IMR-90 (cell line): ENCODE data around the gene OPRM1. TPM values are rescaled to one million over a fixed set of nuclear protein-coding genes. Genes with fewer than 3 reads are reported as not detected.

Source experiments
- ATAC-seq: fragments of 200-7000 bp; cut with Tn5 transposase; 2 replicates; pipeline ENCODE4 v1.9.1; 2020; ENCODE audit warnings: low read depth, mild to moderate bottlenecking, moderate library complexity
- BruUV-seq: library from RNA; stranded (reverse); fragments of 400-500 nt; replicated peaks from 2 replicates; lab custom pipeline; 2021; lab: Mats Ljungman, UMichigan
- CTCF ChIA-PET: fragments of 300-600 bp; formaldehyde crosslinking; extraction: SDS; loops from one replicate; lab custom pipeline; 2021; ENCODE audit warnings: antibody characterized with exemption; lab: Yijun Ruan, JAX
- POLR2A ChIA-PET: fragments of 300-600 bp; sonication (Branson Sonifier 250); formaldehyde crosslinking; loops from one replicate; lab custom pipeline; 2022; ENCODE audit warnings: antibody characterized with exemption; ENCODE audit not compliant: unreplicated experiment; lab: Charles Lee
- DNase-seq: peaks from one replicate; pipeline ENCODE4 v3.0.0; 2013
- H2AFZ ChIP-seq: replicated peaks from 2 replicates; pipeline ENCODE3; 2013; ENCODE audit warnings: low read length, mild to moderate bottlenecking; ENCODE audit not compliant: poor library complexity
- H2AK5ac ChIP-seq: 2 replicates; pipeline ENCODE4 v1.6.1; 2013; ENCODE audit warnings: low read depth, low read length, inconsistent platforms
- H2AK9ac ChIP-seq: replicated peaks from 2 replicates; pipeline ENCODE3; 2013; ENCODE audit warnings: mild to moderate bottlenecking, low read depth, low read length, moderate library complexity; ENCODE audit not compliant: poor library complexity
- H2BK120ac ChIP-seq: 2 replicates; pipeline ENCODE4 v1.6.1; 2013; ENCODE audit warnings: low read depth, low read length, inconsistent platforms
- H2BK15ac ChIP-seq: 3 replicates; pipeline ENCODE4 v1.6.1; 2013; ENCODE audit warnings: low read depth, low read length, inconsistent platforms
- H2BK20ac ChIP-seq: 2 replicates; pipeline ENCODE4 v1.6.1; 2013; ENCODE audit warnings: low read depth, mild to moderate bottlenecking, inconsistent platforms, low read length, moderate library complexity
- H2BK5ac ChIP-seq: 2 replicates; pipeline ENCODE4 v1.6.1; 2013; ENCODE audit warnings: mild to moderate bottlenecking, low read depth, low read length, inconsistent platforms; ENCODE audit not compliant: poor library complexity, severe bottlenecking
- H3K14ac ChIP-seq: replicated peaks from 2 replicates; pipeline ENCODE4 v1.6.1; 2013; ENCODE audit warnings: low read depth, low read length, inconsistent platforms
- H3K18ac ChIP-seq: 2 replicates; pipeline ENCODE4 v1.6.1; 2013; ENCODE audit warnings: low read depth, low read length, control low read depth
- H3K23ac ChIP-seq: 2 replicates; pipeline ENCODE4 v1.6.1; 2013; ENCODE audit warnings: low read depth, low read length, inconsistent platforms
- H3K27ac ChIP-seq: 2 replicates; pipeline ENCODE4 v1.5.1; 2013; ENCODE audit warnings: mild to moderate bottlenecking, control low read depth, low read length; ENCODE audit not compliant: insufficient read depth
- H3K27me3 ChIP-seq: 2 replicates; pipeline ENCODE4 v1.6.1; 2013; ENCODE audit warnings: low read length; ENCODE audit not compliant: control insufficient read depth, insufficient read depth
- H3K36me3 ChIP-seq: 2 replicates; pipeline ENCODE4 v1.6.1; 2013; ENCODE audit warnings: low read length, mixed read lengths; ENCODE audit not compliant: control insufficient read depth, insufficient read depth
- H3K4ac ChIP-seq: 2 replicates; pipeline ENCODE4 v1.6.1; 2013; ENCODE audit warnings: low read depth, low read length, inconsistent platforms
- H3K4me1 ChIP-seq: 2 replicates; pipeline ENCODE4 v1.6.1; 2013; ENCODE audit warnings: low read length, mixed read lengths; ENCODE audit not compliant: control insufficient read depth, insufficient read depth
- H3K4me2 ChIP-seq: 2 replicates; pipeline ENCODE4 v1.6.1; 2013; ENCODE audit warnings: low read depth, mild to moderate bottlenecking, control low read depth, low read length, moderate library complexity
- H3K4me3 ChIP-seq: 2 replicates; pipeline ENCODE4 v1.5.1; 2013; ENCODE audit warnings: low read depth, mild to moderate bottlenecking, control low read depth, low read length, moderate library complexity; ENCODE audit not compliant: insufficient read depth
- H3K56ac ChIP-seq: 2 replicates; pipeline ENCODE4 v1.6.1; 2013; ENCODE audit warnings: low read length, inconsistent platforms; ENCODE audit not compliant: insufficient read depth; ENCODE audit errors: extremely low read depth
- H3K79me1 ChIP-seq, 2 experiments: 2 replicates each; pipeline ENCODE4 v1.6.1; 2013; ENCODE audit warnings: low read length in 2 of 2, inconsistent platforms in 1 of 2, low read depth in 1 of 2
- H3K9ac ChIP-seq: 2 replicates; pipeline ENCODE4 v1.6.1; 2013; ENCODE audit warnings: low read depth, low read length, control low read depth
- H3K9me1 ChIP-seq: 2 replicates; pipeline ENCODE4 v1.6.1; 2013; ENCODE audit warnings: low read length, inconsistent platforms; ENCODE audit not compliant: insufficient read depth
- H3K9me3 ChIP-seq: 2 replicates; pipeline ENCODE4 v1.6.1; 2013; ENCODE audit warnings: low read length; ENCODE audit not compliant: control insufficient read depth, insufficient read depth
- H4K20me1 ChIP-seq: 2 replicates; pipeline ENCODE4 v1.6.1; 2013; ENCODE audit warnings: low read length, inconsistent platforms; ENCODE audit not compliant: insufficient read depth
- H4K5ac ChIP-seq: 2 replicates; pipeline ENCODE4 v1.6.1; 2013; ENCODE audit warnings: mild to moderate bottlenecking, low read depth, low read length, control low read depth
- H4K8ac ChIP-seq, 2 experiments: 2 replicates each; pipeline ENCODE4 v1.6.1; 2013; ENCODE audit warnings: low read depth in 2 of 2, low read length in 2 of 2, control low read depth in 1 of 2, inconsistent platforms in 1 of 2
- H4K91ac ChIP-seq: 2 replicates; pipeline ENCODE4 v1.6.1; 2013; ENCODE audit warnings: low read depth, low read length, inconsistent platforms; ENCODE audit not compliant: insufficient read depth
- BHLHE40 ChIP-seq: fragments of 150-350 bp; IDR thresholded peaks from 2 replicates; pipeline ENCODE4 v1.6.1; 2016; ENCODE audit warnings: mild to moderate bottlenecking, low read depth, low read length
- NFE2L2 ChIP-seq: fragments of 150-350 bp; IDR thresholded peaks from 2 replicates; pipeline ENCODE4 v1.6.1; 2016; ENCODE audit warnings: low read depth, mild to moderate bottlenecking, low read length
- RCOR1 ChIP-seq: IDR thresholded peaks from 2 replicates; pipeline ENCODE4 v1.6.1; 2012; ENCODE audit warnings: mild to moderate bottlenecking, low read length, improper control_type of control experiment; ENCODE audit not compliant: insufficient replicate concordance
- RFX5 ChIP-seq: IDR thresholded peaks from 2 replicates; pipeline ENCODE4 v1.8.0; 2012; ENCODE audit warnings: low read depth, mild to moderate bottlenecking, low read length, moderate library complexity
- SMC3 ChIP-seq: fragments of 150-350 bp; IDR thresholded peaks from 2 replicates; pipeline ENCODE4 v1.6.1; 2016; ENCODE audit warnings: low read depth, mild to moderate bottlenecking, antibody characterized with exemption, low read length, moderate library complexity
- WGBS, 2 experiments: methylation state at CpG; one replicate each; pipeline versions ENCODE4 v1.1.5 to v1.1.7; 2013; ENCODE audit warnings: missing lambda C conversion rate in 2 of 2; ENCODE audit not compliant: insufficient read length in 1 of 2; ENCODE audit errors: extremely low coverage in 2 of 2; 5-methylcytosine and 5-hydroxymethylcytosine counted together
- dilution Hi-C: fragments of 300-500 bp; cut with HindIII; formaldehyde crosslinking; loops from one replicate; pipeline ENCODE4 v1.14.3; 2018; ENCODE audit warnings: low sequenced_read_pairs; ENCODE audit not compliant: unreplicated experiment
- in situ Hi-C: fragments of 300-500 bp; cut with MboI; formaldehyde crosslinking; loops from 3 replicates; pipeline ENCODE4 v1.14.3; 2019; ENCODE audit warnings: low sequenced_read_pairs, inconsistent platforms, mixed read lengths
- intact Hi-C: fragments of 100-400 bp; cut with micrococcal nuclease; formaldehyde crosslinking; loops from 2 replicates; pipeline ENCODE4 v1.10.0; 2022
- polyA plus RNA-seq, 3 experiments: library from polyadenylated mRNA; depleted of rRNA; stranded (reverse); fragments of >200 nt; gene quantifications; 2 replicates each; pipeline ENCODE4 v1.2.3, GENCODE V29; 2012; ENCODE audit warnings: low replicate concordance in 1 of 3
- total RNA-seq: library from RNA; depleted of rRNA; stranded (reverse); fragments of >200 nt; gene quantifications from 2 replicates; pipeline ENCODE4 v1.2.3, GENCODE V29; 2012
- TF ChIP-seq, protein P1 (sequence below): fragments of 150-350 bp; IDR thresholded peaks from 2 replicates; pipeline ENCODE4 v1.6.1; 2017; ENCODE audit warnings: mild to moderate bottlenecking, antibody characterized with exemption, low read length, low read depth
- TF ChIP-seq, protein P2 (sequence below): fragments of 150-350 bp; IDR thresholded peaks from 2 replicates; pipeline ENCODE4 v1.6.1; 2016; ENCODE audit warnings: low read depth, mild to moderate bottlenecking, low read length, moderate library complexity, borderline replicate concordance

Gene OPRM1
- total and polyA plus RNA-seq, 2 of the 4 experiments (the other 2 are of a cell fraction), result not detected

DNA sequence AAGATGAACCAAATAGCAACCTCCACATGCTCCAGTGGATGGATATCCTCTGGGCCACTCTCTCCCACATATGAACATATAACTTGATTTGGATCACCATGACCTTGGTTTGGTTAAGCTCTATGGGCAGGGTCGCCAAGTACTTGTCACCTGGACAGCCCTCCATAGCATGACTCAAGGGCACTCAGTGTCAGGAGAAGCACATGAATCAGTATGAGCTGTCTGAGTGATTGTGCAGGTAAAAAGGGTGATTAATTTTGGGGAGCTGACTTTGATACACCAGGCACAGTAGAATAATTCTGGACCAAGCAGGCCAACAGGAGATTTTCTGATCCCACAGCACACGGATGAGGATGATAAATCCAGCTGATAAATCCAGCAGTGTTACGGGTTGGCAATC is 74.4 kb downstream of the OPRM1 start:
- Histone ChIP-seq H3K79me1 (no peaks in the 10 kb centered on the region), H3K56ac (no peak overlapping the region), H3K27ac (no peak overlapping the region), H3K4ac (no peak overlapping the region), H2BK5ac (no peak overlapping the region), H2BK15ac (no peak overlapping the region), H3K23ac (no peak overlapping the region), H2AK5ac (no peak overlapping the region), H4K8ac (no peak overlapping the region), H3K18ac (no peak overlapping the region), H4K20me1 (no peaks in the 10 kb centered on the region), H4K5ac (no peak overlapping the region), H2AK9ac (no peak overlapping the region), H3K9ac (no peak overlapping the region), H2BK20ac (no peak overlapping the region), H3K9me1 (no peaks in the 10 kb centered on the region), H2AFZ (no peak overlapping the region), H3K36me3 (no peaks in the 10 kb centered on the region), H3K27me3 (no peaks in the 10 kb centered on the region), H2BK120ac (no peak overlapping the region), H4K91ac (no peak overlapping the region), H3K9me3 (no peaks in the 10 kb centered on the region; the same call in 1 of the 2 replicates), H3K14ac (no peak overlapping the region), H3K4me3 (no peak overlapping the region), H3K4me2 (no peak overlapping the region), H3K4me1 (no peaks in the 10 kb centered on the region)
- ChIA-PET CTCF (no interaction called here), POLR2A (no interaction called here)
- 80% methylated on average over 1 of the region's 3 CpGs; no CpG with 5 or more reads in 1 of the 2 experiments for WGBS, 2 experiments
- ATAC-seq (no peak), DNase-seq (no peak)
- in situ Hi-C loops, result no loop called here
- dilution Hi-C loops, result no loop called here
- intact Hi-C loops, result no loop called here
- no TSS peak for BruUV-seq
- no peak for TF ChIP-seq BHLHE40
- TF ChIP-seq NFE2L2, result no peak
- TF ChIP-seq, protein P1, sequence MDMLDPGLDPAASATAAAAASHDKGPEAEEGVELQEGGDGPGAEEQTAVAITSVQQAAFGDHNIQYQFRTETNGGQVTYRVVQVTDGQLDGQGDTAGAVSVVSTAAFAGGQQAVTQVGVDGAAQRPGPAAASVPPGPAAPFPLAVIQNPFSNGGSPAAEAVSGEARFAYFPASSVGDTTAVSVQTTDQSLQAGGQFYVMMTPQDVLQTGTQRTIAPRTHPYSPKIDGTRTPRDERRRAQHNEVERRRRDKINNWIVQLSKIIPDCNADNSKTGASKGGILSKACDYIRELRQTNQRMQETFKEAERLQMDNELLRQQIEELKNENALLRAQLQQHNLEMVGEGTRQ, result no peak
- TF ChIP-seq, protein P2, sequence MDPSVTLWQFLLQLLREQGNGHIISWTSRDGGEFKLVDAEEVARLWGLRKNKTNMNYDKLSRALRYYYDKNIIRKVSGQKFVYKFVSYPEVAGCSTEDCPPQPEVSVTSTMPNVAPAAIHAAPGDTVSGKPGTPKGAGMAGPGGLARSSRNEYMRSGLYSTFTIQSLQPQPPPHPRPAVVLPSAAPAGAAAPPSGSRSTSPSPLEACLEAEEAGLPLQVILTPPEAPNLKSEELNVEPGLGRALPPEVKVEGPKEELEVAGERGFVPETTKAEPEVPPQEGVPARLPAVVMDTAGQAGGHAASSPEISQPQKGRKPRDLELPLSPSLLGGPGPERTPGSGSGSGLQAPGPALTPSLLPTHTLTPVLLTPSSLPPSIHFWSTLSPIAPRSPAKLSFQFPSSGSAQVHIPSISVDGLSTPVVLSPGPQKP, result no peak
- TF ChIP-seq SMC3, result no peak
- no peak for TF ChIP-seq RCOR1
- TF ChIP-seq RFX5, result no peak
